H1 (cell line): Measurements from ENCODE around the gene BFSP2. TPM values are rescaled to one million over a fixed set of nuclear protein-coding genes. Genes with fewer than 3 reads are reported as not detected.

Source experiments
- CTCF ChIA-PET: fragments of 300-600 bp; sonication (Branson Sonifier 250); formaldehyde crosslinking; loops from one replicate; lab custom pipeline; 2021; ENCODE audit not compliant: partially characterized antibody; lab: Charles Lee
- POLR2A ChIA-PET: fragments of 300-600 bp; sonication (Branson Sonifier 250); formaldehyde crosslinking; loops from one replicate; lab custom pipeline; 2021; ENCODE audit warnings: inconsistent platforms; ENCODE audit not compliant: partially characterized antibody; lab: Charles Lee
- DNase-seq, 2 experiments: peaks; one replicate each; pipeline versions ENCODE4 v3.0.0 to v3.0.0-alpha.2; 2010 to 2022; ENCODE audit warnings: low spot score in 2 of 2, low read depth in 1 of 2, mixed read lengths in 1 of 2
- FAIRE-seq: peaks from 2 replicates; lab custom pipeline; 2011; peaks lifted over from hg19 to GRCh38; lab: Jason Lieb, UNC
- H2AFZ ChIP-seq: 2 replicates; pipeline ENCODE4 v1.8.1; 2012; ENCODE audit warnings: low read length, inconsistent platforms
- H2AK5ac ChIP-seq: 2 replicates; pipeline ENCODE4 v1.6.1; 2013; ENCODE audit warnings: low read depth, low read length
- H2BK120ac ChIP-seq: replicated peaks from 2 replicates; pipeline ENCODE3; 2013; ENCODE audit warnings: low read depth, low read length, inconsistent platforms
- H2BK12ac ChIP-seq: 2 replicates; pipeline ENCODE4 v1.6.1; 2013; ENCODE audit warnings: low read depth, low read length
- H2BK15ac ChIP-seq: 2 replicates; pipeline ENCODE4 v1.6.1; 2013; ENCODE audit warnings: low read length
- H2BK20ac ChIP-seq: 2 replicates; pipeline ENCODE4 v1.6.1; 2013; ENCODE audit warnings: low read length
- H2BK5ac ChIP-seq: 2 replicates; pipeline ENCODE4 v1.6.1; 2013; ENCODE audit warnings: low read depth, low read length
- H3K14ac ChIP-seq: 2 replicates; pipeline ENCODE4 v1.6.1; 2013; ENCODE audit warnings: inconsistent platforms; ENCODE audit not compliant: insufficient read length
- H3K18ac ChIP-seq: 2 replicates; pipeline ENCODE4 v1.6.1; 2013; ENCODE audit warnings: low read length; ENCODE audit errors: extremely low read depth
- H3K23ac ChIP-seq: 2 replicates; pipeline ENCODE4 v1.6.1; 2013; ENCODE audit warnings: inconsistent platforms; ENCODE audit not compliant: insufficient read length
- H3K23me2 ChIP-seq: 2 replicates; pipeline ENCODE4 v1.6.1; 2013; ENCODE audit warnings: low read depth, low read length
- H3K27ac ChIP-seq: 2 replicates; pipeline ENCODE4 v1.6.1; 2011; ENCODE audit warnings: low read depth, low read length, inconsistent platforms
- H3K27me3 ChIP-seq, 4 experiments: replicated peaks in 1 of 4; 1 replicate in 1 of 4; 2 replicates in 3 of 4; pipeline versions ENCODE4 v1.6.1 to v1.8.1; 2011 to 2013; ENCODE audit warnings: low read length in 3 of 4, mild to moderate bottlenecking in 3 of 4, inconsistent platforms in 2 of 4, mixed read lengths in 2 of 4, moderate library complexity in 1 of 4; ENCODE audit not compliant: control insufficient read depth in 3 of 4, insufficient read depth in 3 of 4; ENCODE audit errors: extremely low read depth in 1 of 4
- H3K36me3 ChIP-seq, 4 experiments: 2 replicates each; pipeline versions ENCODE4 v1.6.1 to v1.8.1; 2011 to 2013; ENCODE audit warnings: mild to moderate bottlenecking in 4 of 4, low read length in 3 of 4, moderate library complexity in 2 of 4, control low read depth in 1 of 4, inconsistent platforms in 1 of 4; ENCODE audit not compliant: insufficient read depth in 4 of 4, control insufficient read depth in 2 of 4
- H3K4ac ChIP-seq: replicated peaks from 2 replicates; pipeline ENCODE3; 2013; ENCODE audit warnings: low read length, low read depth, mixed read lengths, inconsistent platforms; ENCODE audit not compliant: insufficient read length
- H3K4me1 ChIP-seq, 4 experiments: replicated peaks in 1 of 4; 1 replicate in 1 of 4; 2 replicates in 3 of 4; pipeline versions ENCODE4 v1.6.1 to v1.8.1; 2011 to 2013; ENCODE audit warnings: low read length in 3 of 4, inconsistent platforms in 2 of 4, mixed read lengths in 1 of 4; ENCODE audit not compliant: insufficient read depth in 4 of 4, control insufficient read depth in 3 of 4
- H3K4me2 ChIP-seq, 2 experiments: 2 replicates each; pipeline versions ENCODE4 v1.6.1 to v1.8.1; 2011 to 2013; ENCODE audit warnings: low read depth in 2 of 2, low read length in 2 of 2, control low read depth in 1 of 2, inconsistent platforms in 1 of 2, mild to moderate bottlenecking in 1 of 2; ENCODE audit not compliant: insufficient read depth in 1 of 2
- H3K4me3 ChIP-seq, 4 experiments: fragments of 200-600, 300-600 bp in 1 of 4; sonication (generic), shearing (Covaris generic), sonication (Bioruptor Twin) in 1 of 4; 2 replicates each; pipeline versions ENCODE4 v1.5.1 to v1.8.1; 2011 to 2016; ENCODE audit warnings: low read length in 4 of 4, low read depth in 3 of 4, control low read depth in 2 of 4, inconsistent platforms in 2 of 4, mild to moderate bottlenecking in 2 of 4, mixed read lengths in 1 of 4, moderate library complexity in 1 of 4; ENCODE audit not compliant: insufficient read depth in 2 of 4; ENCODE audit errors: extremely low read depth in 1 of 4
- H3K56ac ChIP-seq: replicated peaks from 2 replicates; pipeline ENCODE3; 2013; ENCODE audit warnings: low read depth, mild to moderate bottlenecking, mixed read lengths, low read length, inconsistent platforms; ENCODE audit not compliant: insufficient read length
- H3K79me1 ChIP-seq: 2 replicates; pipeline ENCODE4 v1.6.1; 2013; ENCODE audit warnings: low read depth, low read length, control low read depth
- H3K79me2 ChIP-seq, 2 experiments: 2 replicates each; pipeline versions ENCODE4 v1.6.1 to v1.8.1; 2012 to 2013; ENCODE audit warnings: low read length in 2 of 2, mild to moderate bottlenecking in 2 of 2, inconsistent platforms in 1 of 2; ENCODE audit not compliant: insufficient read depth in 2 of 2, control insufficient read depth in 1 of 2
- H3K9ac ChIP-seq, 4 experiments: replicated peaks in 1 of 4; 1 replicate in 1 of 4; 2 replicates in 3 of 4; pipeline versions ENCODE4 v1.6.1 to v1.8.1; 2011 to 2013; ENCODE audit warnings: low read depth in 3 of 4, low read length in 3 of 4, control low read depth in 2 of 4, mild to moderate bottlenecking in 2 of 4, moderate library complexity in 2 of 4, inconsistent platforms in 1 of 4; ENCODE audit errors: extremely low read depth in 1 of 4
- H3K9me3 ChIP-seq, 2 experiments: 2 replicates each; pipeline versions ENCODE4 v1.6.1 to v1.8.1; 2012 to 2013; ENCODE audit warnings: mild to moderate bottlenecking in 2 of 2, moderate library complexity in 2 of 2, control low read depth in 1 of 2, inconsistent platforms in 1 of 2, low read depth in 1 of 2, low read length in 1 of 2, mixed read lengths in 1 of 2; ENCODE audit not compliant: insufficient read depth in 2 of 2
- H4K20me1 ChIP-seq, 2 experiments: replicated peaks in 1 of 2; 2 replicates each; pipeline versions ENCODE3 to v1.8.1; 2011 to 2013; ENCODE audit warnings: inconsistent platforms in 2 of 2, low read length in 2 of 2, mild to moderate bottlenecking in 1 of 2; ENCODE audit not compliant: insufficient read depth in 2 of 2, control insufficient read depth in 1 of 2
- H4K5ac ChIP-seq: 2 replicates; pipeline ENCODE4 v1.6.1; 2013; ENCODE audit warnings: low read length, low read depth, mixed read lengths, inconsistent platforms; ENCODE audit not compliant: insufficient read length
- H4K8ac ChIP-seq: 2 replicates; pipeline ENCODE4 v1.8.0; 2013; ENCODE audit warnings: mild to moderate bottlenecking, moderate library complexity, low read length, inconsistent platforms; ENCODE audit not compliant: insufficient read depth; ENCODE audit errors: extremely low read depth
- H4K91ac ChIP-seq: replicated peaks from 2 replicates; pipeline ENCODE3; 2013; ENCODE audit warnings: low read length, mixed read lengths, inconsistent platforms; ENCODE audit not compliant: insufficient read length
- POU5F1 ChIP-seq: IDR thresholded peaks from 2 replicates; pipeline ENCODE4 v1.6.1; 2011; ENCODE audit warnings: low read depth, mild to moderate bottlenecking, low read length, moderate library complexity
- RBBP5 ChIP-seq: IDR thresholded peaks from 2 replicates; pipeline ENCODE4 v1.7.1; 2012; ENCODE audit warnings: low read depth, mild to moderate bottlenecking, inconsistent platforms, low read length, moderate library complexity, borderline replicate concordance
- RXRA ChIP-seq: IDR thresholded peaks from 2 replicates; pipeline ENCODE4 v1.6.1; 2011; ENCODE audit warnings: low read depth, mild to moderate bottlenecking, low read length, moderate library complexity; ENCODE audit not compliant: insufficient read depth
- SAP30 ChIP-seq: fragments of 300-600 bp; sonication (generic); IDR thresholded peaks from 2 replicates; pipeline ENCODE4 v1.7.1; 2012; ENCODE audit warnings: low read length, moderate library complexity, mild to moderate bottlenecking, inconsistent platforms; ENCODE audit not compliant: insufficient read depth, insufficient replicate concordance
- SRF ChIP-seq: IDR thresholded peaks from 2 replicates; pipeline ENCODE4 v1.6.1; 2011; ENCODE audit warnings: mild to moderate bottlenecking, low read depth, low read length, moderate library complexity
- WGBS, 2 experiments: shearing (Covaris generic) in 1 of 2; methylation state at CpG; one replicate each; pipeline versions ENCODE4 v1.1.6 to v1.1.7; 2013 to 2015; ENCODE audit warnings: low lambda C conversion rate in 2 of 2, mixed read lengths in 2 of 2, inconsistent platforms in 1 of 2, low coverage in 1 of 2, missing lambda C conversion rate in 1 of 2; ENCODE audit not compliant: insufficient replicate concordance in 2 of 2, insufficient coverage in 1 of 2, insufficient read length in 1 of 2; ENCODE audit errors: extremely low coverage in 1 of 2, missing lambda C conversion rate in 1 of 2; 5-methylcytosine and 5-hydroxymethylcytosine counted together
- polyA plus RNA-seq, 7 experiments: library from polyadenylated mRNA; depleted of rRNA in 3 of 7; stranded (reverse) in 5 of 7; unstranded in 2 of 7; fragments of >200 nt in 5 of 7; fragments of 200-250 nt in 2 of 7; gene quantifications; 1 replicate in 5 of 7; 2 replicates in 1 of 7; 4 replicates in 1 of 7; pipeline versions ENCODE4 v1.2.1 to v1.2.3, GENCODE V29; 2011 to 2013; ENCODE audit warnings: missing spikeins in 2 of 7, mixed read lengths in 2 of 7
- total RNA-seq: library from RNA; stranded (reverse); fragmentation: NEBNext Ultra II Directional; extraction: Animal tissue kit (Norgen Biotek cat#: 25700); gene quantifications from 2 replicates; pipeline ENCODE4 v1.2.1, GENCODE V29; 2021

Gene BFSP2
- total and polyA plus RNA-seq, 2 of the 8 experiments (the other 6 are each of a cell fraction or from before 2014, with no cell fraction given), result not detected

- Histone ChIP-seq H2AK5ac (no peak overlapping the region), H3K27me3 (peaks cover 0 to 1% (median 0%) of the 10 kb centered on the region in 4 experiments; a peak in 1 of 7 replicates), H3K79me2 (no peaks in the 10 kb centered on the region), H4K5ac (no peak overlapping the region), H3K18ac (no peak overlapping the region), H4K91ac (no peak overlapping the region), H2BK5ac (no peak overlapping the region), H4K8ac (no peak overlapping the region), H3K4me2 (no peak overlapping the region), H2AFZ (no peak overlapping the region), H3K4me1 (no peaks in the 10 kb centered on the region), H2BK12ac (no peak overlapping the region), H3K23ac (no peak overlapping the region), H2BK15ac (no peak overlapping the region), H3K14ac (no peak overlapping the region), H3K23me2 (no peaks in the 10 kb centered on the region), H3K9ac (no peak overlapping the region), H2BK20ac (no peak overlapping the region), H2BK120ac (no peak overlapping the region), H3K4ac (no peak overlapping the region), H3K4me3 (no peak overlapping the region), H3K79me1 (no peaks in the 10 kb centered on the region), H3K27ac (no peak overlapping the region), H3K36me3 (no peaks in the 10 kb centered on the region; a peak in 1 of 8 replicates), H3K56ac (no peak overlapping the region), H4K20me1 (no peaks in the 10 kb centered on the region), H3K9me3 (no peaks in the 10 kb centered on the region)
- DNase-seq (peak in 1 of 2 experiments; percentile 17), FAIRE-seq (no peak)
- 90% methylated on average over 9 of the region's 9 CpGs; no CpG with 5 or more reads in 1 of the 2 experiments for WGBS, 2 experiments
- TF ChIP-seq SRF, result no peak
- no peak for TF ChIP-seq SAP30
- TF ChIP-seq RXRA, result no peak
- no peak for TF ChIP-seq RBBP5
- no peak for TF ChIP-seq POU5F1
- ChIA-PET POLR2A (no interaction called here), CTCF (interaction anchor here (4.6 to 18.0 kb wide), 2 partner anchors 9 to 328 kb away, joined by 28 to 189 read pairs; no protein-coding TSS in a partner anchor)
Observed at GRCh38 chr3:133369068-133369440, 30.8 kb upstream of the BFSP2 start.
